ENCODE results near the gene CMTM6. TPM values are rescaled to one million over a fixed set of nuclear protein-coding genes. Genes with fewer than 3 reads are reported as not detected.

CMTM6 gene
- total RNA-seq, 1 donor from 2014 or later: 90.1 TPM

DNA sequence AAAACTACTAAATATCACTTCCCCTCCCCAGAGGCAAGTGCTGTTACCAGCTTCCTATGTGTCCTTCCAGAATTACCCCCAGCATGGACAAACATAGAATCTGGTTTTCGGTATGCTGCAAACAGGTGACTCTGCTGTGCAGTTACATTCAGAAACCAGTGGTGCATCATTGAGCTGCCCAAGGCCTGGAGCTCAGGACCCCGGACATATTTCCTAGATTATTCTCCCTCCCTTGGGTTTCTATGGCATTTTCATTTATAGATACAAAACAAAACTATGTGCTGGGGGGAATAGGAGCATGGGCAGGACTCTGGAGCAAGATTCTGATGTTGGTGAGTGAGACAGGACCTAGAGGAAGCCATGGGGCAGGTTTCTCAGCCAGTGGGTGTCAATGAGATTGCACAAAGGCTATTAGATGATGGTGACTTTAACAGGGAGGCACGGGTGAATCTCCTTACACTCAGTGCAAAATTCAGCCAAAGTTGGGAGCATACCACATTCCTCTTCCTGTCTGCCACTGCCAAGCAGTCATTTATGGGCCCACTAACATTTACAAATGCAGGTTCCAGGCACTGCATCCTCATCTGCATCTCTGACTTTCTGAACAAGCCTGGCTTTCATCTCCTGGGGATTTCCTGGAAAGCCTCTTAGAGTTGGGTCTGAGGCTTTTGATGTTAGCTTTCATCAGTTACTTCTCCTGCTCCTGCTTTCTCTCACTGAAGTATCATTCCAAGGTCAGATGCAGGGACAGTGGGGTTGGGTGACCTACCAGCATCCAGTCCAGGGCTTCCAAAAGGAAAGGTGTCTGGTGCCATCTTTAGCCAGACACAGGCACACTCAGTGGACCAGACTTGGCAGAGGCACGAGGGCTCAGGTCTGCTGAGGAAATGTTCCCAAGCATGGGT lies 66.5 kb downstream of the CMTM6 start:
- H3K4me1 Mint-ChIP-seq: peaks cover 96% of the 10 kb centered on the region
- intact Hi-C loops (cut with micrococcal nuclease): loop anchor here (5.0 to 10.0 kb wide), 3 partner anchors 136 to 1791 kb away; partner anchors contain the start of gene DYNC1LI1
- TF ChIP-seq CTCF (IDR thresholded peaks at IDR 0.05): no peak
- H3K27ac Mint-ChIP-seq: peak overlapping the region; percentile 94
- no peak for DNase-seq
- H3K4me3 Mint-ChIP-seq: peak overlapping the region; percentile 33
- H3K36me3 Mint-ChIP-seq (ENCODE audit: low read depth): peaks cover 10% of the 10 kb centered on the region
- POLR2A ChIA-PET: interaction anchor here (0.7 to 8.5 kb wide), 10 partner anchors 12 to 66 kb away, joined by 3 to 272 read pairs (median 5); partner anchors contain the start of gene CMTM7
- ATAC-seq (ENCODE audit: low read depth): no peak
- CTCF ChIA-PET: interaction anchor here (0.7 to 8.6 kb wide), 5 partner anchors 8 to 35 kb away, joined by 3 to 65 read pairs (median 4); no protein-coding TSS in a partner anchor
- no peaks in the 10 kb centered on the region for H3K27me3 Mint-ChIP-seq
- no peaks in the 10 kb centered on the region for H3K9me3 Mint-ChIP-seq

GRCh38 chr3:32434206-32434605 lies 68.4 kb downstream of the CMTM6 start:
- ChIA-PET CTCF (no interaction called here), POLR2A (interaction anchor here (0.6 to 3.8 kb wide), 4 partner anchors 9 to 51 kb away, joined by 3 to 46 read pairs (median 3); no protein-coding TSS in a partner anchor)
- H3K36me3 Mint-ChIP-seq (ENCODE audit: low read depth): peaks cover 18% of the 10 kb centered on the region
- TF ChIP-seq CTCF (IDR thresholded peaks at IDR 0.05): no peak
- H3K27ac Mint-ChIP-seq: peak overlapping the region; percentile 93
- intact Hi-C loops (cut with micrococcal nuclease): loop anchor here (10.0 kb wide), 2 partner anchors 479 to 1789 kb away; no protein-coding TSS in a partner anchor
- no peaks in the 10 kb centered on the region for H3K27me3 Mint-ChIP-seq
- no peaks in the 10 kb centered on the region for H3K9me3 Mint-ChIP-seq
- H3K4me3 Mint-ChIP-seq: no peak overlapping the region
- H3K4me1 Mint-ChIP-seq: peaks cover 95% of the 10 kb centered on the region
- DNase-seq (no peak), ATAC-seq (ENCODE audit: low read depth) (no peak)

DNA sequence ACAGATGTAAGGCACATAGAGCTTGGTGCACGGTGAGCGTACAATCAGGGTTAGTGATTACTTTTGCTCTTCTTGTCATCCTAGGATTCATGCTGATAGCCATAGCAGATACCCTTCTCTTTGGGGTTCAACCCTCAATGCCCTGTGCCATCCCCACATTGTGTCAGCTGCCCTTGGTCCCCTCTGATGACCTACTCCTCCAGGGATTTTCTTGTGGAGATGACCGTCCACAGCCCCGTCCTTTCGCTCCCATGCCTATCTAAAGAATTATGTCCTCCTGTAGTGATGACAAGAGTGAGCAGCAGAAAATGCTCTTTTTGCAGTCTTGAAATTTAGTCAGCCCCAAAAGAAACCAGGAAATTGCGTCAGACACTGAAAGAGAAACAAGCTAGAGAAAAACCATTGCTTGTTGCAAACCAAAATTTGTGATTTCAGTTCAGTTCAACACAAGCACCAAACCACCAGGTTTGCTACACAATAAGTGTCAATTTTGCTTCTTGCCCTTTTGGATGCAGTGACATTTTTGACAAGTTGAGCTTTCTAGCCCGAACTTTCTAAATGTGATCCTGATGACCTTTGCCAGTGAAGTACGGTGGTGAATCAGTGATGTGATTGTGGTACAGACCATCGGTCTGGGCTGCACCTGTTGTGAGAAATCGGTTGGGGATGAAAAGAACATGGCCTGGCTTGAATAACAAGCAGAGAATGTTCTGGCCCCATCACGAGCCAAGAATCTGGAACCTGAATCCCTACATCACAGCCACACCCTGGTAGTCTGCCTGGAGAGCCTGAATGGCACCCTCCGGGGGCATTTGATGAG lies 69.7 kb downstream of the CMTM6 start:
- POLR2A ChIA-PET: interaction anchor here (0.7 to 3.8 kb wide), 7 partner anchors 11 to 42 kb away, joined by 3 to 46 read pairs (median 5); partner anchors contain the start of gene CMTM7
- no peaks in the 10 kb centered on the region for H3K27me3 Mint-ChIP-seq
- DNase-seq (no peak), ATAC-seq (ENCODE audit: low read depth) (peak; percentile 31)
- H3K36me3 Mint-ChIP-seq (ENCODE audit: low read depth): peaks cover 18% of the 10 kb centered on the region
- intact Hi-C loops (cut with micrococcal nuclease): loop anchor here (1.0 to 10.0 kb wide), 3 partner anchors 13 to 1788 kb away; no protein-coding TSS in a partner anchor
- H3K4me1 Mint-ChIP-seq: peaks cover 95% of the 10 kb centered on the region
- CTCF ChIA-PET: interaction anchor here (0.7 to 1.8 kb wide), 5 partner anchors 9 to 41 kb away, joined by 3 to 12 read pairs (median 3); partner anchors contain the start of gene CMTM7
- no peak for TF ChIP-seq CTCF (IDR thresholded peaks at IDR 0.05)
- H3K4me3 Mint-ChIP-seq: peak overlapping the region; percentile 71
- peak overlapping the region; percentile 93 for H3K27ac Mint-ChIP-seq
- H3K9me3 Mint-ChIP-seq: no peaks in the 10 kb centered on the region

GRCh38 chr3:32432045-32432710 lies 70.5 kb downstream of the CMTM6 start:
- ChIA-PET CTCF (interaction anchor here (1.2 to 1.8 kb wide), 3 partner anchors 9 to 41 kb away, joined by 3 to 12 read pairs (median 6); partner anchors contain the start of gene CMTM7), POLR2A (interaction anchor here (1.0 to 3.8 kb wide), 6 partner anchors 8 to 36 kb away, joined by 3 to 46 read pairs (median 5); no protein-coding TSS in a partner anchor)
- intact Hi-C loops (cut with micrococcal nuclease): loop anchor here (10.0 kb wide), 2 partner anchors 477 to 1787 kb away; no protein-coding TSS in a partner anchor

More at GRCh38 chr3:32432045-32432710, 70.5 kb downstream of the CMTM6 start:
- peaks cover 18% of the 10 kb centered on the region for H3K36me3 Mint-ChIP-seq (ENCODE audit: low read depth)
- TF ChIP-seq CTCF (IDR thresholded peaks at IDR 0.05): no peak
- peaks cover 94% of the 10 kb centered on the region for H3K4me1 Mint-ChIP-seq
- no peaks in the 10 kb centered on the region for H3K27me3 Mint-ChIP-seq
- ATAC-seq (ENCODE audit: low read depth): no peak
- peak overlapping the region; percentile 93 for H3K27ac Mint-ChIP-seq
- H3K4me3 Mint-ChIP-seq: peak overlapping the region; percentile 71
- no peak for DNase-seq
- H3K9me3 Mint-ChIP-seq: no peaks in the 10 kb centered on the region

Measured in activated B cell treated with CpG ODN at 0.5 μM for 24 hours (primary cell).